ENCODE data around the gene NDRG4.

- TF ChIP-seq CTCF (IDR thresholded peaks at IDR 0.05; ENCODE audit: poor library complexity, severe bottlenecking) (no peak), EP300 (conservative IDR thresholded peaks at IDR 0.05; ENCODE audit: poor library complexity, severe bottlenecking) (no peak), TAF1 (IDR thresholded peaks at IDR 0.05; ENCODE audit: low read depth) (no peak), EZH2 (IDR thresholded peaks at IDR 0.05; ENCODE audit: borderline replicate concordance, insufficient read depth, low read length, poor library complexity, severe bottlenecking) (no peak), POLR2AphosphoS5 (IDR thresholded peaks at IDR 0.05) (no peak)
Observed at GRCh38 chr16:58548378-58548777, 48.4 kb downstream of the NDRG4 start.

Data from neural cell (in vitro differentiated cells).